Trophoblast cell (in vitro differentiated cells and primary cell): ENCODE data around the gene SMTN.

Experiments
- DNase-seq, 2 donors: peaks; one replicate each; pipeline ENCODE4 v3.0.0-alpha.2; 2016
- H2AFZ ChIP-seq: 2 replicates; pipeline ENCODE4 v1.6.1; 2013; ENCODE audit warnings: low read length, moderate library complexity, mild to moderate bottlenecking; ENCODE audit not compliant: insufficient read depth, poor library complexity
- H2AK5ac ChIP-seq: 2 replicates; pipeline ENCODE4 v1.6.1; 2013; ENCODE audit warnings: mild to moderate bottlenecking, low read length
- H2BK120ac ChIP-seq: 2 replicates; pipeline ENCODE4 v1.6.1; 2013; ENCODE audit warnings: low read length, mild to moderate bottlenecking, moderate library complexity; ENCODE audit not compliant: insufficient read depth, poor library complexity
- H2BK12ac ChIP-seq: 2 replicates; pipeline ENCODE4 v1.6.1; 2013; ENCODE audit warnings: mild to moderate bottlenecking, low read length, moderate library complexity
- H2BK5ac ChIP-seq: 2 replicates; pipeline ENCODE4 v1.6.1; 2013; ENCODE audit warnings: low read length, low read depth, moderate library complexity, mild to moderate bottlenecking; ENCODE audit not compliant: poor library complexity
- H3K14ac ChIP-seq: 2 replicates; pipeline ENCODE4 v1.6.1; 2013; ENCODE audit warnings: mild to moderate bottlenecking, low read length
- H3K18ac ChIP-seq: 2 replicates; pipeline ENCODE4 v1.6.1; 2013; ENCODE audit warnings: mild to moderate bottlenecking, low read length
- H3K23ac ChIP-seq: 2 replicates; pipeline ENCODE4 v1.6.1; 2013; ENCODE audit warnings: low read length
- H3K27ac ChIP-seq: 2 replicates; pipeline ENCODE4 v1.5.1; 2013; ENCODE audit warnings: low read depth, mild to moderate bottlenecking, inconsistent platforms, low read length, moderate library complexity
- H3K27me3 ChIP-seq: 2 replicates; pipeline ENCODE4 v1.6.1; 2013; ENCODE audit warnings: inconsistent platforms, mild to moderate bottlenecking, low read length, moderate library complexity; ENCODE audit not compliant: insufficient read depth
- H3K36me3 ChIP-seq, 2 experiments: 1 replicate in 1 of 2; 2 replicates in 1 of 2; pipeline ENCODE4 v1.6.1; 2013; ENCODE audit warnings: low read length in 2 of 2, mild to moderate bottlenecking in 2 of 2, moderate library complexity in 1 of 2; ENCODE audit not compliant: insufficient read depth in 2 of 2, control insufficient read depth in 1 of 2
- H3K4ac ChIP-seq: 2 replicates; pipeline ENCODE4 v1.6.1; 2013; ENCODE audit warnings: low read depth, mild to moderate bottlenecking, low read length, moderate library complexity
- H3K4me1 ChIP-seq, 2 experiments: 1 replicate in 1 of 2; 2 replicates in 1 of 2; pipeline ENCODE4 v1.6.1; 2013; ENCODE audit warnings: low read length in 2 of 2, mild to moderate bottlenecking in 2 of 2, moderate library complexity in 1 of 2; ENCODE audit not compliant: insufficient read depth in 2 of 2, control insufficient read depth in 1 of 2
- H3K4me2 ChIP-seq: 2 replicates; pipeline ENCODE4 v1.6.1; 2013; ENCODE audit warnings: inconsistent platforms, mild to moderate bottlenecking, low read length, moderate library complexity
- H3K4me3 ChIP-seq: 2 replicates; pipeline ENCODE4 v1.5.1; 2013; ENCODE audit warnings: mild to moderate bottlenecking, low read depth, low read length, inconsistent platforms
- H3K79me1 ChIP-seq: one replicate; pipeline ENCODE4 v1.6.1; 2013; ENCODE audit warnings: low read length
- H3K79me2 ChIP-seq: 2 replicates; pipeline ENCODE4 v1.6.1; 2013; ENCODE audit warnings: low read length, mild to moderate bottlenecking; ENCODE audit not compliant: control insufficient read depth, insufficient read depth, poor library complexity
- H3K9ac ChIP-seq: 2 replicates; pipeline ENCODE4 v1.6.1; 2013; ENCODE audit warnings: mild to moderate bottlenecking, low read length
- H3K9me3 ChIP-seq: 2 replicates; pipeline ENCODE4 v1.6.1; 2013; ENCODE audit warnings: low read depth, mild to moderate bottlenecking, control low read depth, inconsistent platforms, low read length; ENCODE audit not compliant: insufficient read depth
- H4K12ac ChIP-seq: 2 replicates; pipeline ENCODE4 v1.6.1; 2013; ENCODE audit warnings: low read depth, mild to moderate bottlenecking, low read length, moderate library complexity
- H4K8ac ChIP-seq: 2 replicates; pipeline ENCODE4 v1.6.1; 2013; ENCODE audit warnings: low read depth, mild to moderate bottlenecking, low read length, moderate library complexity
- H4K91ac ChIP-seq: one replicate; pipeline ENCODE4 v1.6.1; 2013; ENCODE audit warnings: low read depth, mild to moderate bottlenecking, low read length, moderate library complexity
- WGBS: extraction: QIAGEN DNeasy Blood & Tissue Kit; methylation state at CpG from one replicate; pipeline ENCODE4 v1.1.7; 2013; ENCODE audit warnings: missing lambda C conversion rate; ENCODE audit not compliant: insufficient read length, insufficient coverage; ENCODE audit errors: extremely low coverage; 5-methylcytosine and 5-hydroxymethylcytosine counted together

The SMTN gene

GRCh38 chr22:31124290-31124689 lies 43.2 kb downstream of the SMTN start:
- H3K23ac ChIP-seq: no peak overlapping the region
- H3K27me3 ChIP-seq: no peaks in the 10 kb centered on the region
- H2BK120ac ChIP-seq: no peak overlapping the region
- no peak overlapping the region for H3K14ac ChIP-seq
- no CpG with 5 or more reads among the region's 3 CpGs for WGBS
- H3K4me2 ChIP-seq: no peak overlapping the region
- H3K4ac ChIP-seq: no peak overlapping the region
- no peaks in the 10 kb centered on the region for H3K9me3 ChIP-seq
- H3K9ac ChIP-seq: no peak overlapping the region
- H3K36me3 ChIP-seq: peaks cover 0 to 2% of the 10 kb centered on the region in 2 experiments
- peaks cover 3% of the 10 kb centered on the region for H3K79me1 ChIP-seq
- H2AK5ac ChIP-seq: no peak overlapping the region
- H3K18ac ChIP-seq: no peak overlapping the region
- no peak overlapping the region for H4K91ac ChIP-seq
- no peak overlapping the region for H3K4me3 ChIP-seq
- H3K79me2 ChIP-seq: no peaks in the 10 kb centered on the region
- H2BK12ac ChIP-seq: no peak overlapping the region
- H3K4me1 ChIP-seq: peaks cover 0 to 5% of the 10 kb centered on the region in 2 experiments
- no peak overlapping the region for H4K12ac ChIP-seq
- no peak overlapping the region for H2AFZ ChIP-seq
- H2BK5ac ChIP-seq: no peak overlapping the region
- DNase-seq: no peak
- no peak overlapping the region for H3K27ac ChIP-seq
- H4K8ac ChIP-seq: no peak overlapping the region

- Histone ChIP-seq H3K4me3 (no peak overlapping the region), H2BK12ac (no peak overlapping the region), H3K4me2 (no peak overlapping the region), H2BK120ac (no peak overlapping the region), H3K18ac (no peak overlapping the region), H3K79me2 (no peaks in the 10 kb centered on the region), H3K14ac (no peak overlapping the region), H3K27me3 (no peaks in the 10 kb centered on the region), H3K9ac (no peak overlapping the region), H3K4ac (no peak overlapping the region), H2BK5ac (no peak overlapping the region), H3K27ac (no peak overlapping the region), H3K23ac (no peak overlapping the region), H3K79me1 (peaks cover 3% of the 10 kb centered on the region), H4K12ac (no peak overlapping the region), H4K8ac (no peak overlapping the region), H3K9me3 (no peaks in the 10 kb centered on the region), H3K36me3 (peaks cover 0 to 2% of the 10 kb centered on the region in 2 experiments), H2AFZ (no peak overlapping the region), H4K91ac (no peak overlapping the region), H2AK5ac (no peak overlapping the region), H3K4me1 (peaks cover 0 to 5% of the 10 kb centered on the region in 2 experiments)
- DNase-seq: no peak
- WGBS: no CpG with 5 or more reads among the region's 14 CpGs
Measured at GRCh38 chr22:31124811-31125465, 43.8 kb downstream of the SMTN start.

- H3K79me2 ChIP-seq: no peaks in the 10 kb centered on the region
Measured at GRCh38 chr22:31125521-31126117, 44.5 kb downstream of the SMTN start.

GRCh38 chr22:31126128-31126868 lies 45.2 kb downstream of the SMTN start:
- no peak overlapping the region for H4K12ac ChIP-seq
- H2BK12ac ChIP-seq: no peak overlapping the region
- WGBS: no CpG with 5 or more reads among the region's 22 CpGs

More at GRCh38 chr22:31125521-31126117, 44.5 kb downstream of the SMTN start:
- Histone ChIP-seq H3K9ac (no peak overlapping the region), H3K27me3 (no peaks in the 10 kb centered on the region), H3K18ac (no peak overlapping the region), H3K23ac (no peak overlapping the region), H3K4ac (no peak overlapping the region), H3K36me3 (peaks cover 0 to 2% of the 10 kb centered on the region in 2 experiments), H3K27ac (no peak overlapping the region), H3K9me3 (no peaks in the 10 kb centered on the region), H3K4me3 (no peak overlapping the region), H2AFZ (no peak overlapping the region), H2AK5ac (no peak overlapping the region), H3K79me1 (peaks cover 3% of the 10 kb centered on the region), H3K14ac (no peak overlapping the region), H4K91ac (no peak overlapping the region), H2BK12ac (no peak overlapping the region), H2BK120ac (no peak overlapping the region), H3K4me2 (no peak overlapping the region), H4K12ac (no peak overlapping the region), H2BK5ac (no peak overlapping the region), H4K8ac (no peak overlapping the region), H3K4me1 (peaks cover 0 to 5% of the 10 kb centered on the region in 2 experiments)
- WGBS: no CpG with 5 or more reads among the region's 12 CpGs
- no peak for DNase-seq

More at GRCh38 chr22:31126128-31126868, 45.2 kb downstream of the SMTN start:
- H2BK5ac ChIP-seq: no peak overlapping the region
- H3K23ac ChIP-seq: no peak overlapping the region
- H3K4me1 ChIP-seq: peaks cover 0 to 5% of the 10 kb centered on the region in 2 experiments
- no peak overlapping the region for H3K18ac ChIP-seq
- no peak overlapping the region for H2AFZ ChIP-seq
- no peak overlapping the region for H2AK5ac ChIP-seq
- no peak overlapping the region for H3K4me3 ChIP-seq
- H3K27me3 ChIP-seq: no peaks in the 10 kb centered on the region
- no peak overlapping the region for H3K9ac ChIP-seq
- no peaks in the 10 kb centered on the region for H3K79me2 ChIP-seq
- no peak overlapping the region for H4K8ac ChIP-seq
- H3K9me3 ChIP-seq: no peaks in the 10 kb centered on the region
- no peak overlapping the region for H2BK120ac ChIP-seq
- H3K14ac ChIP-seq: no peak overlapping the region
- no peak overlapping the region for H4K91ac ChIP-seq
- H3K4ac ChIP-seq: no peak overlapping the region
- peaks cover 0 to 2% of the 10 kb centered on the region in 2 experiments for H3K36me3 ChIP-seq
- no peak overlapping the region for H3K4me2 ChIP-seq
- peaks cover 3% of the 10 kb centered on the region for H3K79me1 ChIP-seq
- no peak overlapping the region for H3K27ac ChIP-seq
- DNase-seq: no peak
